HG02642 (cell line): ENCODE measurements around the gene PHF20.
A peak's percentile ranks its signal among the peaks of the same experiment; 100 is the strongest.
"Not testable (repeated sequence)": the region's sequence is repeated elsewhere in the genome, so short reads cannot be mapped to it uniquely, and the experiment has no call there.

Experiments used
- ATAC-seq: cut with Tn5 transposase; IDR thresholded peaks from one replicate; pipeline ENCODE4 v1.9.1; 2021; ENCODE audit warnings: mild to moderate bottlenecking; ENCODE audit not compliant: unreplicated experiment, poor library complexity

Gene PHF20

GRCh38 chr20:35882427-35883161, 110.8 kb downstream of the PHF20 start:
- ATAC-seq = not testable (repeated sequence)

- no peak for ATAC-seq
These were observed 111.5 kb downstream of the PHF20 start for GRCh38 chr20:35883336-35883777.

- no peak for ATAC-seq
These were observed 112.1 kb downstream of the PHF20 start for GRCh38 chr20:35883778-35884540.

- no peak for ATAC-seq
These were observed 112.7 kb downstream of the PHF20 start for GRCh38 chr20:35884541-35884865.

GRCh38 chr20:35885212-35885611, 113.4 kb downstream of the PHF20 start:
- ATAC-seq = no peak

GRCh38 chr20:35886537-35886936, 114.7 kb downstream of the PHF20 start:
- no peak for ATAC-seq

GRCh38 chr20:35887393-35888064, 115.7 kb downstream of the PHF20 start:
- no peak for ATAC-seq

GRCh38 chr20:35888657-35889056, 116.8 kb downstream of the PHF20 start:
- no peak for ATAC-seq

GRCh38 chr20:35891375-35891774, 119.6 kb downstream of the PHF20 start:
- no peak for ATAC-seq

GRCh38 chr20:35892871-35893270, 121.1 kb downstream of the PHF20 start:
- no peak for ATAC-seq

GRCh38 chr20:35893942-35894341, 122.1 kb downstream of the PHF20 start:
- peak; percentile 72 for ATAC-seq

GRCh38 chr20:35895516-35895915, 123.7 kb downstream of the PHF20 start:
- ATAC-seq = not testable (repeated sequence)

- ATAC-seq = no peak
These were observed 127.2 kb downstream of the PHF20 start for GRCh38 chr20:35899064-35899463.

- ATAC-seq = not testable (repeated sequence)
These were observed 129.4 kb downstream of the PHF20 start for GRCh38 chr20:35901230-35901629.

GRCh38 chr20:35901678-35902544, 130.1 kb downstream of the PHF20 start:
- no peak for ATAC-seq

- no peak for ATAC-seq
These were observed 130.7 kb downstream of the PHF20 start for GRCh38 chr20:35902545-35902941.

GRCh38 chr20:35903843-35904242, 132.0 kb downstream of the PHF20 start:
- ATAC-seq = no peak

GRCh38 chr20:35904982-35905663, 133.3 kb downstream of the PHF20 start:
- ATAC-seq = no peak

GRCh38 chr20:35907017-35907701, 135.3 kb downstream of the PHF20 start:
- ATAC-seq = no peak
